SW480 (cell line): ENCODE results near the gene PHACTR3.

ENCODE experiments used
- DNase-seq: peaks from one replicate; pipeline ENCODE4 v3.0.0-alpha.2; 2016; ENCODE audit warnings: low spot score

Gene PHACTR3

DNA sequence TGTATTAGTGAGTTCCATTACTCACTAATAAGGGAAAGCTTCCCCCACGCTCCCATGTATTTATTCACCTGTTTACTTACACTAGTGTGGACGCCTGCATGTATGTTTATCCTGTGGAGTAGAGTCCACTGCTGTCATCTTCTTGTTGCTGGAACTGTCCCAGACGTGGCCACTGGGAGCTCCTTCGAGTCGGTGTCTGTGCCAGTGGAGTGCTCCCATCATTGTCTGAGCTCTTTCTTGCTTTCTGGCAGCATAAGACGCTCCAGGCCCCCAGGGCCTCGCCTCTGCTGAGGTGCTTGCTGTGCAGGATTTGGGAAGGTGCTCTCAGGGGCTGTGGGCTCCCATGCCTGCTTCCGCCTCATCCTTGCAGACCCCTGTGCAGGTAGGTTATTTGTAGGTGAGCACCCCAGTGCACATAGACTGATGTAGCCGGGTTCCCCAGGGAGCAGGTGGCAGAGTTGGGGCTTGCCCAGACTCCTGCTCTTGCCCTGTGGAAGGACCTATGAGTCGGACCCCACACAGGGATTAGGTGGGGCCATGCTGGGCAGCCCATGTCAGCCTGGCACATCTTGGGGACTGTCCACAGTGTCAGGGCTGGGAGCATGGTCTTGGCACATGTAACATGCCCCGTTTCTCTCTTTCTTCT is 16.6 kb downstream of the PHACTR3 start:
- no peak for DNase-seq

DNA sequence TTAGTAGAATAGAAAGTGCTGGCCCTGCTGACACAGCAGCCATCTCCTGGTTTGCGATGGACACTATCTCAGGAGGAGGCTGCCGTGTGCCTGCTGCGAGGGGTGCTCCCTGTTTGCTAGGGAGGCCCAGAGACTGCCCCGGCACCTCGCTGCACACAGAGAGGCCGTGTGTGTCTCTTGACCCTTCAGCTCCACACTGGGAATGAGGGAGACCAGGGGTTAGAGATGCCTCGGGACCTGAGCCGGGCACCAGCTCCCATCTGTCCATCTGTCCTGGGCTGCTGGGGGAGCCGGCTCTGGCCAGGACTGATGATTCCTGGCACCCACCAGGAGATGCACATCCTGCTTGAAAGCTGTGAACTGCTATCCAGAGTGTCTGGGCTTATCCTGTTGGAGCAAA is 18.2 kb downstream of the PHACTR3 start:
- DNase-seq, result no peak

DNA sequence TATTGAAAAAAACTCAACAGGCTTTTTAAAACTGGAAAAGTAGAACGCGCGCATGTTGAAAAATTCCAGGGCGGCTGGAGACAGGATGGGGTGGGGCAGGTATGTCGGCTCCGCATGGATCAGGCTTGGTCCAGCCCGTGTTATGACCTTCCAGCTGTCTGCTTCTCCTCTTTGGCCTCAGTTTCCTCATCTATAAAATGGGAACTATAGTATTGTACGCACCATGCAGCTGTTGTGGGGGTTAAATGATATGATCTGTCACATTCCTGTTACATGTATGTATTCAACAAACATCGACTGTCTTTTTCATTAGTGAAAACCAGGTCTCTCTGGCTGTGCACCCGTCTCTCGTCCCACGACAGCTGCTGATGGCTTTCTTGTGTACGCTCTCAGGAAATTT is 18.8 kb downstream of the PHACTR3 start:
- no peak for DNase-seq

DNA sequence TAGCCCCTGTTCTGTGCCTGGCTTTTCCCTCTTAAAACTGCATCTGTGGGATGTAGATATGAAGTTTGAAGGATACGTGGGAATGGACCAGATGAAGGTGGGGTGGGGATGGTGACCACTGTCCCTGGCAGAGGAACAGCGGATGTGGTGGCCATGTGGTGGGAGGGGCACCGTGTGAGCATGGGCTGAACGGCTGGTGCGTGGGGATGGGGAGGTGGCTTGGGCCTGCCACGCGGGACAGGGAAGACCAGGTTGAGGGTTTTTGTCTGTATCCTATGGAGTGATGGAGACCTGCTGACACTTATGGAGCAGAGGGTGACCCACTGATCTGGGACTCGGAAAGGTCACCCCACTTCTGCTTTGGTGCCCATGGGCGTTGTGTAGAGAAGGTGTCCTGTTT is 19.2 kb downstream of the PHACTR3 start:
- no peak for DNase-seq

DNA sequence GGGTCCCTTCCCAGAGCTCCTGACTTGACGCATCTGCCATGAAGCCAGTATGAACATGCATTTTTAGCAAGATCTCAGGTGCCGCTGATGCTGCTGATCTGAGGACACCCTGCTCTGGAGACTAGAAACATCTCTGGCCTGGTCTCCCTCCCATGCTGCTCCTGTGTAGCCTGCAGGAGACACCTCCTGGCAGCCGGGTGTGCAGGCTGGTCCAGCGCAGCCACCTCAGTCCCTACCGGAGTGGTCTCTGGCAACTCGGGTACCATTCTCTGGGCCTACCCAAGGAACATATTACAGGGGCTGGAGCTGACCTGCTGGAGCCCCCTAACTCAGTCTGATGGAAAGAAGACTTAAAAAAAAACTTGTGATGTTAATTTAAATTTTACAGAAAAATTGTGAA is 20.1 kb downstream of the PHACTR3 start:
- DNase-seq, result no peak

DNA sequence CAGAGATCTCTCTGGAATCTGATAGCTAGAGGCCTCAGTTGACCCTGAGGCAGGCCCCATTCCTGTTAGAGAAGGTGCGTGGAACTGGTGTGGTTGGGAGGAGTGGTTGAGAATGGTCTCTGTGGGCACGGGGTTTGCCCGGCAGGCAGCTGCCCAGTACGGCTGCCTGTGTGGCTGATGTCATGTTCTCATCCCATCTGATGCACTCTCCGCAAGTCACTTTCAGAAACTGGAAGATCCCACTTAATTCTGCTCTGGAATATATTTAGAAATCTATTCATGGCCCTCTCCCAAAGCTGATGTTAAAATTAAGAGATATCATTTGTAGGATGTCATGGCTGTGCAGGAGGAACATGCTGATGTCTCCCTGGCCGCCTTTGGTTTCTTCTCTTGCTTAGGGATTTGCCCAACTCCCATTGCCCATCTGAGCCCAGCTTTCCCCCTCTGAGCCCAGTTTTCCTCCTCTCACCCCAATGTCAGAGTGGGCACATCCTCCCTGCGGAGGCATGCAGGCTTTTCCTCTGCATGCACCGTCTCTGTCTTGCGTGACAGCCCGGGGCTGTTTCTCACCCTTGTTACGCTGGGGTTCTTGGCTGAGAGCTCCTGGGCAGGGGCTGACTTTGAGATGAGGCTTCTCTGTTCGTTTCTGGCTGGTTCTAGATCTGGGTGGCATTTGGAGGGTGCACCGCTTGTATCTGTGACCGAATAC is 21.0 kb downstream of the PHACTR3 start:
- no peak for DNase-seq

DNA sequence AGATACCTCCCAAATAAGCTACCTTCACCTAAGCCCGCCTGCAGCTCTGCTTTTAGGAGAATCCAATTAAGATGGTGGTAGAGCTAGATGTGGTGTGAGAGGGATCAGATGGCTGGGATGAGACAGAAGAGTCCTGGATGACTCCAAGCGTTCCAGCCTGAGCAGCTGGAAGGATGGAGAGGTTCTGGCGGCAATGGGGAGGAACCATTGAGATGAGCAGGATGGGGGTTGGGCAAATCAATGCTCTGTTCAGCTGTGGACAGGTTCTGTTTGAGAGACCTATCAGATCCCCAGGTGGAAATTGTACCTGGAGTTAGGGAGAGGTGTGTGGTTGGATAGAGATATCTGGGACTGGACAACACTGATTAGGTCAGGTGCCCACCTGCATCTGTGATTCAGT is 23.0 kb downstream of the PHACTR3 start:
- DNase-seq, result no peak

DNA sequence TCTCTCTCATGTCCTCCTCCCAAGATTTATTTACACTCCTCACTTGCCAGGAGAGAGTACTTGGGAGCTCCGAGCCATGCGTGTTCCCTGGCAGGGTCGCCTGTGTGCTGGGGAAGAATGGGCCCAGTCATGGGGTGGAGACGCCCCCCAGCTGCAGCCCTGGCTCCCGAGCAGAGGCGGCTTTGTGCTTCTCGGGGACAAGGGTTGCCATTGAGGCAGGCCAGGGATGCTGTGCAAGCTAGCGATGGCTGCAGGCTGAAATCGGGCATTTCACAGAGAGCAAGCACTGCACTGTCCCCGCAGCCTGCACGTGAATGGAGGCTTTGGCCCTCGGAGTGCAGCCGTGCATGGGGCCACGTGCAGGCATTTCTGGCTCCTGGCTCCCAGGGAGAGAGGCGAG is 23.8 kb downstream of the PHACTR3 start:
- DNase-seq, result no peak

DNA sequence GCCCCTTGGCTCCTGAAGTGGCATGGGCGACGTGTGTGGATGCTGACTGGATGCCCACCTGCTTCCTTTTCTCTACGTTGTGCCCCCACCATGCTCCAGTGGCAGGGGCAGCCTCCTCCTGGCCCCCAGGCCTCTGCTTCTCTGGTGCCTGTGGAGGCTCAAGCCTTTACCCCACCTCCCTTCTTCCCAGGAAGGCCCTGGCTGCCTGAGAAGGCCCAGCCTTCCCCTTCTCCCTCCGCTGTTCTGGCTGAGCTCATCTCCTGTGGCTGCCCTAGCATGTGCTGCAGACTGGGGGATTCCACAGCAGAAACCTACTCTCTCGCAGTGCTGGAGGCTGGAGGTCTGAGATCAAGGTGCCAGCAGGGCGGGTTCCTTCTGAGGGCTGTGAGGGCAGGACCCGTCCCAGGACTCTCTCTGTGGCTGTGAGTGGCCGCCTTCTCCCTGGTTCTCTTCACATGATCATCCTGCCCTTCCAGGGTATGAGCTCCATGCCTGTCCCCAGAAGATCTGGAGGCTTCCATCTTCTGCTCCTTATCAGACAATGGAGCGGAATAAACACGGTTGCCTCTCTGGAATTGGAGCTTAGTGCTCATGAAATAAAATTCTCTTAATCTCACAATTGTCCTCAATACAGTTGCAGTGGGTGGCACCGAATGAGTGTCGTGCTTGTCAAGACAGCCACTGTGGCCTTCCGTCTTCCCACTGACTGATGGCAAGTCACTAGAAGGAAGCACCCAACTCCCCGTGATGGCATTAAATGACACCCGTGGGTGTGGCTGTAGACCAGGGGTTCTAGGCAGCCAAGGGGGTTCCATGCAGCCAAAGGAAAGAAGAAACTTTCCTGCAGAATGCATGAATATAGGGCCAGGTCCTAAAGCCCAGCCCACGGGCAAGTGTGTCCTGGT is 25.1 kb downstream of the PHACTR3 start:
- no peak for DNase-seq

DNA sequence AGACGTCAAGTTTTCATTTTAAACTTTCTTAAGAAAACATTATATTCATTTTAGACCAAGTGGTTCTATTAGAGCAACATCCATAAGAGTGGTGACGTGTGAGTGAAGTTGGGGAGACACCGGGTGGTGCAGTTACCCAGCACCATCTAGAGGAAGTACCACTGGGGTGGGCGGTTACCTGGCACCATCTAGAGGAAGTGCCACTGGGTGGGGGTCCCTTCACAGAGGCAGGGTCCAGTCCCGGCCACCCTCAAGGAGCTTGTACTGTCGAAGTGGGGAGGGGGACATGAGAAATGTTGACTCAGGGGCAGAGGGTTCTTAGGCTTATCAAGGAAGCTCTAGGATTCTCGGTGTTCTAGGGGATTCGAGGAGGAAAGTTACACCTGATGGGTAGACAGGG is 26.2 kb downstream of the PHACTR3 start:
- DNase-seq, result no peak

DNA sequence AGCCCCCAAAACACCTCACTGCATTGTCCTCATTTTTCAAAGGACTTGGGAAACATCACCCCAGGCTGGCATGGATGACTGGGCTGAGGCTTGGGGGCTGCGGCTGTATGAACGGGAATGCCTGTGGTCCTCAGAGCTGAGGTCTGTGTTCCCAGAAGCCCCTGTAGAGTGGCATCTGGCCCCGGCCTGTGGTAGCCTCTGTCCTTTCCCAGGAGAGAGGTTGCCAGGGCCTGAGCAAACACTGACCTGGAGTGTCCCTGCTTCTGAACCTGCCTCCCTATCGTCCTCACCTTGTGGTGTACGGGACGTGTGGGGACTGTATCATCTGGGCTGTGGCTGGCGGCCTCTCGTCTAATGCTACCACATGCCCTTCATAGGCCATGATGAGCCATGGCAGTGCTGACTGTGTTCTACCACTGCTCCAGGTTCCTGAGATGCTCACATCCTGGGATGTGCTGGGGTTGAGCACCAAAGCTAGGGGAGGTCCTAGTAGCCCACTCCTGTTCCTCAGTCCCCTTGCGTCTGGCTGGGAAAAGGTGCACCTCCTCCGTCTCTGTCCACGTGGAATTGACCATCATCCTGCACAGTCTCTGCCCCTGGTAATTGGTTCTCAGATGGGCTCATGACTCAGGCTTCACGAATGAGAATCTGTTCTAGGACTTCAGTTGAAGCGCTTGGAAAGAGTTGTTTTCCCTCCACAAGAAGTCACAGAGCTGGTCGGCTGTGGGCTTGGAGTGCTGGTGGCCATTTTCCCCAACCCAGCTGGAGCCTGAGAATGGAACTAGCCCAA is 27.6 kb downstream of the PHACTR3 start:
- no peak for DNase-seq

DNA sequence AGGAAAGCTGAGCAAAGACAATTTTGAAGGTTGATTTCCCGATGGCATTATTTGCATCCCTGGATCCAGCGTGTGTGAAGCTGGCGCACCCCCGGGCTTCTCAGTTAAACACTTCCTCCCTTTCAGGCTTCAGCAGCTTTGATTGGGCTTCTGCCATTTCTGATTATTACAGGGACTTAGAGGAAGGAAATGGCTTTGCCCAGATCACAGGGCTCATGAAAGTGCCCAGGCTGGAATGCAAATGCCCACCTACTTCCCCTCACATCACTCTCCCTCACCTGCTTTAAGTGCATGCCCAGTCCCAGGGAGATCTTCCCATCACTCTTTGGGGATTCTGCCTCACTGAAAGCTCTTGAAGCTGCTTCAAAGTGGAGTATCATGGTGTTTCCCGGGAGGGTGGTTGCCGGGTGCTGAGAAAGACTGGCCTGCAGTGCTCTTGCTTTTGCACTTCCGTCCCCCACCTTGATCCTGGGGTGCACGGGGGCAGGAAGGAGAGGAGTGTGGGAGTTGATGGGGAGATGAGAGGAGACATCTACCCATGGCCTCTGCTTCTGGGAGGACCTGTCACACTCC is 28.3 kb downstream of the PHACTR3 start:
- no peak for DNase-seq

DNA sequence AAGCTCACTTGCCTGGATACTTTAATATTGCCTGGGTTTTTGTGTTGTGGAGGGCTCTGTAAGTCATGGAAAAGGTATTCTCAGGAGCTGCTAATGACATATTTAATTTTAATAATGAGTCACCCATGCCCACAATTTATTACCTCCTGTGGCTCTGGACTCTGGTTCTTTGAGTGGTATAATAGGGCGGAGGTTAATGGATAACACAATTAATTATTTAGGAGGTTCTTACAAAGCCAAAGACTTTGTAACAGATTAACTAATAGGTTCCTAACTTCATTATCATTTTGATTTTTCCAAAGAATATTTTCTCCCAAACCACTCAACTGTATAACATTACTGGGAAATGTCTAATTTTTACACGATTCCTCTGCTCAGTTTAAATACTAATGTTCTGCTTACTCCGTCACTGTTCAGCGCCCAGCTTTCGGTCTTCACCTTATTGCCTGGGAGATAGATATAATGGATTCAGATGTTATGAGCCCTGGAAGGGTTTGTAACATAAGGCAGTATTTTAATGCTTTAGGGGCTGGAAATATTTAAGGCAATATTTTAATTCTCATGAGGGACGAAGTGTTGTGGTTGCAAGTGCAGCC is 29.4 kb downstream of the PHACTR3 start:
- DNase-seq, result peak; percentile 73

DNA sequence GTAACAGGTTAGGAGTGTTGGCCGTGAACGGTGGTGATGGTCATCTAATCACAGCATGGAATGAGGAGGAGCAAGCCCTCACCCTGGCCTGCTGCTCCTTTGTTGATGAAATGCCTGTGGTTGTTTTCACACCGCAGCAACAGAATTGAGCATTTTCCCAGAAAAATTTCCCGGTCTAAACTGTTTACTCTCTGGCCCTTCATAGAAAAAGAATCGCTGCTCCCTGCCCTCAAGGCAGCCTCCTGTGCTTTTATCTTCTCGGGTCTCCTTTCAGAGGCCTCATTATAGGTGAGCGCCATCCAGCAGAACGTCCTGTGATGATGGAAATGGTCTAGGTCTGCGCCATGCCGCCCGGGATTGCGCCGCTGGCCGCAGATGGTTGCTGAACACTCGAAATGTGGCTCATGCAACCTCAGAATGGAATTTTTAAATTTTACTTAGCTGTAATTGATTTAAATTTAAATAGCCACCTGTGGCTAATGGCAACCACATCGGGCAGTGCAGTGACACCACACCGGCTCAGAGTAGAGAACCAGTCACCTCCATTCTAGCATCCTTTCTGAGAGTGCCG is 30.2 kb downstream of the PHACTR3 start:
- peak; percentile 37 for DNase-seq

DNA sequence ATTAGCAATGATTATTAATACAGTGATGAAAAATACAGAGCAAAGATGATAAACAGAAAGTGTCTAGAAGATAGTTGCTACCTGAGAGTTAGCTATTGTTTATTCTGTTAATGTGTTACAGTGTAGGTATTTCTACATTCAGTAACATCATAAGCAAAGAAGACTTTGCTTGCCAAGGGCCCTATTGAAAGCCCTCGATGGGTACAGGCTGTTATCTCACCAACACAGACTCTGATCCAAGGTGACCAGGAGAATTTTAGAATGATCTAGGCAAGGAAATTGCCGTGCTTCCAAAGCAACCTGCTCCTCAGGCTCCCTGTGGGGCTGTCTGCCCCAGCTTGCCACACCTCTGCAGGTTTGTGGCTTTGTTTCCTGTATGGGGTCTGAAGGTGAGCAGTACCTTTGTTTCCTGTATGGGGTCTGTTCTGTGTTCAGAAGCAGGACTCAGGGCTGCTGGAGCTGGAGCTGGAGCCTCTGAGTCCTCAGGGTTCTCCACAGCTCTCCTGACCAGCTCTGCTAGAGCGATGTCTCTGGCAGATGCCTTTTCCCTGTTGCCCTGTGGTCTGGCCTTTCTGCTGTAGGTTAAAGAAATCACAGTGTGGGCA is 32.5 kb downstream of the PHACTR3 start:
- DNase-seq, result no peak

DNA sequence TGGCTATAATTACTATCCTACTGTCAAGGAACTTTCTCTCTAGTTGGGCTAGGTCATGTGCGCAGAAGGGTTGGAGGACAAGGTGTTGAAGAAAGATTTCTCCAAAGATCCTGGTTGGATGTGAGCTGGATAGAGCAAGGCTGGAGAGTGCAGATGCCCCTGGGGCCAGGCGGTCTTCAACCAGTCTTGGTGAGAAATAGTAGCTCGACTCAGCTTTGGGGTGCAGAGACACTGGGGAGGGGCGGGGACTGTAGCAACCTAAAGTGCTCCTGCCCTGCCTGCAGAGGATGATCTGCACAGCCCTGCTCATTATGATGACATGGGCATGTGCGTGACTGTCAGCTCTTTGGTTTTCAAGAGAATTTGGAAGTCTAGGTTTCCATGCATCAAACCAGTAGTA is 35.9 kb downstream of the PHACTR3 start:
- no peak for DNase-seq

DNA sequence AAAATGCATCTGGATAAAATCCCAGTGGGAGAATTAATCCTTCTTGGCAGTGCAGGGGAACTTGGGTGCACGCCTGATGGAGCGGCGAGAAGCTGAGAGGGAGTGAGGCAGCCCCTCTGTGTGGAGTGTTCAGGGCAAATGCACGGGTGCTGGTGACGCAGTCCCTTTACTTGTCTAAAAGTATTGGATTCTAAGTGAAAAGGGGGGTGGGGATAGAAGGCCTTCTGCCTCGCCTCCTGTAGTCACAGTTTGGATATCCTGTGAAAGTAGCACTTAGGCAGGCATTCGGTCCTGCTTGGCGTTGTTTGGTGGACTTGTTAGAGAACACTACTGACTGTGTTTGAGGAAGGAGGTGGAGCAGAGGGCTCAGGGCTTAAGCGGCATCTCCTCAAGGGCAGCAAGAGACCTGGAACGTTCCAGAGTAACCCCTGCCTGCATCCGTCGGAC is 39.3 kb downstream of the PHACTR3 start:
- no peak for DNase-seq

DNA sequence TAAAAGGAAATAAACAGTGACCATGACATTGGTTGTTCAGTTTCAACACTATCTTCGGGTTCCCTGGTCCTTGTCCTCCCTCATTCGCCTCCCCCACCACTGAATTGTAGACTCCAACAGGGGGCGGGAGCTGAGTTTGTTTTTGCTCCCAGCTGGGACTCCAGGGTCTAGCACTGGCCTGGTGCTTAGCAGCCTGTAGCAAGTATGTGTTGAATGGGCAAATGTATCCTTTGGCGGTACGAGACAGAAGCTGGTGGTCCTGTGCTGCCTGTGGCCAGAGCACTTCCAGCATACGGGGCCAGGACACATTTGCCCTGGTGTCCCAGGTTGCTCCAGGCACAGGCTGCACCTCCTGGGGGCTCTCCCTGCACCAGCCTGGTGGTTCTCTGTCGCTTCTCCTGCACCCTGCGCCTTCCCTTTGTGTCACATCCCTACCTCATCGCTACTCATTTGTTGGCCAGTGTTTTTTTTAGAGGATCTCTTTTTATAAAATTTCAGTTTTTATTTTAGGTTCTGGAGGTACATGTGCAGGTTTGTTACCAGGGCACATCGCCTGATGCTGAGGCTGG is 40.1 kb downstream of the PHACTR3 start:
- DNase-seq, result no peak

DNA sequence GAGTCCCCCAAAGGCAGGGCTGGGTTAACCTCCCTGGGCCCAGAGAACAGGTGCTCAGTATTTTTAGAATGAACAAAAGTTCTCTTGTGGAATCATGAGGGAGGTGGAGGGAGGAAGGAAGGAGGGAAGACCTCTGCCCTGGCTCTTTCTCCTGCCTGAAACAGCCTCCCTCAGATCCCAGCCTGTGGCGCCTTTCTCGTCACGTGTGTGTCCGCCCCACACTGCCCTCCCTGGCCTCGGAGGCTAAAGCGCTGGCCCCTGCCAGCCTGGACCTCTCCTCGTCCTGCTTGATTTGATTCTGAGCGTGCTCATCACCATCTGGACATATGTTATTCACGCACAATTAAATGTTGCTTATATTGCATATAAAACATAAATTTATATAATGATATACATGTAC is 40.9 kb downstream of the PHACTR3 start:
- DNase-seq, result no peak

DNA sequence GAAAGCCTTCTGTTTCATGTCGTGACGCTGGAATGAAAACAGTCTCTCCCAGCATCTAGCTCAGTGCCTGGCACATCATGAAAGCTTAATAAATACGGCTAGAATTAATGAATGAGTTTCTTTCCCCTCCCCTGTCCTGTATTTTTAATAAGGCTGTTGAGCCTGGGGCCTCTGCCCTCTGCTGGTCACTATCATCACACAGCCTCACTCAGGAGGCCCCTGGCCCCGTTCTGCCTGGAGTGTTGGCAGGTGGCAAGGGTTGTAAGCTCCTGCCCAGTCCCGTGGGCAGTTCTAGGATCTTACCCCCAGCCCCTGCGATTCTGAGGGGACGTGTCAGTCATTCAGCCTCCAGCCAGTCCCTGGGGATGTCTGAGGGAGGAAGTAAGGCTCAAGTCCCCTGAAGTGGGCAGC is 41.4 kb downstream of the PHACTR3 start:
- no peak for DNase-seq
